Prostate gland (tissue), 2 donors: ENCODE results near the gene CBFA2T3. TPM values are rescaled to one million over a fixed set of nuclear protein-coding genes. Genes with fewer than 3 reads are reported as not detected.

Source experiments
- DNase-seq: peaks from one replicate; pipeline ENCODE4 v3.0.0-alpha.2; 2019; ENCODE audit warnings: low spot score
- H3K27ac ChIP-seq, 2 donors: fragments of 200-600 bp; sonication (generic); 2 replicates each; pipeline ENCODE4 v1.5.1; 2017 to 2019
- H3K27me3 ChIP-seq: fragments of 200-600 bp; sonication (generic); replicated peaks from 2 replicates; pipeline ENCODE4 v1.5.1; 2019; ENCODE audit not compliant: insufficient read depth
- H3K36me3 ChIP-seq, 2 donors: fragments of 200-600 bp; sonication (generic); 1 replicate in 1 of 2; 2 replicates in 1 of 2; pipeline versions ENCODE4 v1.5.1 to v1.8.1; 2017 to 2019
- H3K4me1 ChIP-seq: fragments of 200-600 bp; sonication (generic); replicated peaks from 2 replicates; pipeline ENCODE4 v1.5.1; 2019
- H3K4me3 ChIP-seq, 2 donors: fragments of 200-600 bp; sonication (generic); 2 replicates each; pipeline ENCODE4 v1.5.1; 2017 to 2019
- H3K9me3 ChIP-seq: fragments of 200-600 bp; sonication (generic); 2 replicates; pipeline ENCODE4 v1.5.1; 2017
- POLR2A ChIP-seq: fragments of 450-650 bp; IDR thresholded peaks from one replicate; pipeline ENCODE4 v1.6.1; 2016; ENCODE audit warnings: antibody characterized with exemption, mild to moderate bottlenecking
- POLR2AphosphoS5 ChIP-seq: sonication (generic); formaldehyde crosslinking; IDR thresholded peaks from one replicate; pipeline ENCODE4 v1.6.1; 2017; ENCODE audit warnings: antibody characterized with exemption
- WGBS: methylation state at CpG from one replicate; pipeline ENCODE4 v1.1.5; 2018; 5-methylcytosine and 5-hydroxymethylcytosine counted together
- intact Hi-C: fragments of 100-400 bp; cut with DNase I; formaldehyde crosslinking; loops from one replicate; pipeline ENCODE4 v1.14.2; 2022
- total RNA-seq, 2 donors: library from RNA; depleted of rRNA; stranded (reverse); fragments of >200 nt; gene quantifications; one replicate each; pipeline ENCODE4 v1.1.0, GENCODE V29; 2016
- TF ChIP-seq, protein P1 (sequence below), 4 experiments: fragments of 200-600 bp in 2 of 4; fragments of 450-650 bp in 2 of 4; sonication (generic) in 2 of 4; IDR thresholded peaks; 1 replicate in 3 of 4; 2 replicates in 1 of 4; pipeline ENCODE4 v1.5.1; 2016 to 2019; ENCODE audit warnings: antibody characterized with exemption in 4 of 4, mild to moderate bottlenecking in 2 of 4, moderate library complexity in 2 of 4

CBFA2T3 gene
- total RNA-seq, 2 donors from 2014 or later, result 4.5 to 8.7 TPM

- Histone ChIP-seq H3K27me3 (no peaks in the 10 kb centered on the region), H3K4me3 (no peak overlapping the region), H3K4me1 (no peaks in the 10 kb centered on the region), H3K9me3 (no peaks in the 10 kb centered on the region), H3K36me3 (no peaks in the 10 kb centered on the region), H3K27ac (no peak overlapping the region)
- TF ChIP-seq, protein P1, sequence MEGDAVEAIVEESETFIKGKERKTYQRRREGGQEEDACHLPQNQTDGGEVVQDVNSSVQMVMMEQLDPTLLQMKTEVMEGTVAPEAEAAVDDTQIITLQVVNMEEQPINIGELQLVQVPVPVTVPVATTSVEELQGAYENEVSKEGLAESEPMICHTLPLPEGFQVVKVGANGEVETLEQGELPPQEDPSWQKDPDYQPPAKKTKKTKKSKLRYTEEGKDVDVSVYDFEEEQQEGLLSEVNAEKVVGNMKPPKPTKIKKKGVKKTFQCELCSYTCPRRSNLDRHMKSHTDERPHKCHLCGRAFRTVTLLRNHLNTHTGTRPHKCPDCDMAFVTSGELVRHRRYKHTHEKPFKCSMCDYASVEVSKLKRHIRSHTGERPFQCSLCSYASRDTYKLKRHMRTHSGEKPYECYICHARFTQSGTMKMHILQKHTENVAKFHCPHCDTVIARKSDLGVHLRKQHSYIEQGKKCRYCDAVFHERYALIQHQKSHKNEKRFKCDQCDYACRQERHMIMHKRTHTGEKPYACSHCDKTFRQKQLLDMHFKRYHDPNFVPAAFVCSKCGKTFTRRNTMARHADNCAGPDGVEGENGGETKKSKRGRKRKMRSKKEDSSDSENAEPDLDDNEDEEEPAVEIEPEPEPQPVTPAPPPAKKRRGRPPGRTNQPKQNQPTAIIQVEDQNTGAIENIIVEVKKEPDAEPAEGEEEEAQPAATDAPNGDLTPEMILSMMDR (IDR thresholded peaks at IDR 0.05), result no peak
- TF ChIP-seq POLR2AphosphoS5, result no peak
- TF ChIP-seq POLR2A, result no peak
- DNase-seq, result no peak
- intact Hi-C loops, result no loop called here
- WGBS, result 52% methylated on average over 36 of the region's 37 CpGs
These were observed 106.2 kb downstream of the CBFA2T3 start for GRCh38 chr16:88870608-88871348.

DNA sequence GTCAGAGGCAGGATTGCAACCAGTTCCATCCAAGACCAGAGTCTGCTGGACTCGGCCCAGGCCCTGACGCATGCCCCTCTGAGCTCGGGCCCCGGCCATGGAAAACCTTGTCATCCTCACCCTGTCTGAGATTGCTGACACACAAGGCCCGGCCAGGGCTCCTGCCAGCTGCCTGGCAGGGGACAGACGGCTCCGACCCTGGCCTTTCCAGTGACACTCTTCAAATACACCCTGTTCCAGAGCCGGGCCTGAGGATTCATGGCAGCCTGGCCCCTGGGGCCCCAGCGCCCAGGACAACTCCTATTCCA, 107.4 kb downstream of the CBFA2T3 start:
- no peak overlapping the region for H3K27ac ChIP-seq
- no peaks in the 10 kb centered on the region for H3K4me1 ChIP-seq
- intact Hi-C loops, result no loop called here
- no peaks in the 10 kb centered on the region for H3K27me3 ChIP-seq
- H3K4me3 ChIP-seq, result no peak overlapping the region
- TF ChIP-seq, protein P1 (IDR thresholded peaks at IDR 0.05), result no peak
- no peak for TF ChIP-seq POLR2AphosphoS5
- TF ChIP-seq POLR2A, result no peak
- 87% methylated on average over 9 of the region's 9 CpGs for WGBS
- no peaks in the 10 kb centered on the region for H3K36me3 ChIP-seq
- H3K9me3 ChIP-seq, result no peaks in the 10 kb centered on the region
- DNase-seq, result no peak

DNA sequence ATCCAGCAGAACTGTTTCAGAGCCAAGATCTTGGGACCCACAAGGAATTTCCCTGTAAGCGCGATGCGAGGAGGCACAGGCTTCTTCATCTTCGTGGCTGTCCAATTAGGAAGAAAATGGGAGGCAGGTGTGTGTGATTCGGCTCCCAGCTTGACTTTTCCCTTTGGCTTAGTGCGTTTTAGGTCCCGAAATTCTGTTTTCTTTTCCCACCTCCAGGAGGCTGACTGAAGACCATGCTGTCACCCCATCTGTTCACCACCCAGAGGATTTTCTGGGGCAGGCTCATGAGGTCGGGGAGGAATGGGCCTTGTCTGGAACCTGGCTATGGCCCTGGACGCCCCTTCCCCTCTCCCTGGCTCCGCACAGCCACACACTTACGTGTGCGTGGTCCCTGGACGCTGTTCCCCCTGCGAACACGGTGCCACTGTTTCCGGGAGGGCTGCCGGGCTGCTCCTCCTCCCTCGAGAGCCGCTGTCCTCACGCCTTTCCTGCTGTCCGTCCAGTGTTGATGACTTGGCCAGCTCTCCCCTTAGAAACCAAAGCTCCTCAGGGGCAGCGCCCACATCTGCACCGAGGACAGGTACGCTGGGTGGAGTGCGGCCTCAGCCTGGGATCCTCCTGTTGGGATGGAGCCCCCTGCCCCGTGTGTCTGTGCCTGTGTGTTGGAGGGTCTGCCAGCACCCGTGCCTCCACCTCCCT, 107.9 kb downstream of the CBFA2T3 start:
- 88% methylated on average over 27 of the region's 27 CpGs for WGBS
- Histone ChIP-seq H3K4me1 (no peaks in the 10 kb centered on the region), H3K36me3 (no peaks in the 10 kb centered on the region), H3K9me3 (no peaks in the 10 kb centered on the region), H3K27me3 (no peaks in the 10 kb centered on the region), H3K4me3 (no peak overlapping the region), H3K27ac (no peak overlapping the region)
- DNase-seq, result no peak
- no peak for TF ChIP-seq POLR2A
- TF ChIP-seq, protein P1 (IDR thresholded peaks at IDR 0.05), result no peak
- no peak for TF ChIP-seq POLR2AphosphoS5
- intact Hi-C loops, result no loop called here

DNA sequence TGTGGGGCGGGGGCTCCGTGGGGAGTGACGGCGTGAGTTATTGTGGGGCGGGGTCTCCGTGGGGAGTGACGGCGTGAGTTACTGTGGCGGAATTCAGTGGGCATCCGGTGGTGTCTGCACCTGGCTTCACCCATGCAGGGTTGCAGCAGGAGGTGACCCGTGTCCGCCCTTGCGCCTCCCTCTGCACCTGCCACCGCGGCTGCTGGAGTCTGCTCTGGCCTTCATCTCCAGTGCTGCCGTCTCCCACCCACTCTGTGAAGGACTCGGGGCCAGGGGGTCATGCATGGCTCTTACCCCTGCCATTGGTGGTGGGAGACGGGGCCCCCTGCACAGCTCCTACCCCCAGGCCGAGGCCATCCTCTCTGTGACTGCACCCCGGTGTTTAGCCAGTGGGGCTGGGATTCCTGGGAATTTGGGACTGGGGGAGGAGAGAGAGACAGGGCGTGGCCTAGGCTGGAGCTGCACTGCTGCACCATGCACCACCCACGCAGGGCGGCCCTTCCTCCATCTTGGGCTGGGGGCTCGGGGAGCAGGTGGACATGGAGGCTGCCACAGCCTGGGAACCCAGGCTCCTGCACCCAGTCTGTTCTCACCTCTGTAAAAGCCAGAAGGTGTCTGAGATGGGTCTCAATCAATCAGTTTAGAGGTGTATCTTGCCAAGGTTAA, 109.3 kb downstream of the CBFA2T3 start:
- Histone ChIP-seq H3K27ac (no peak overlapping the region), H3K4me1 (no peaks in the 10 kb centered on the region), H3K4me3 (no peak overlapping the region), H3K36me3 (no peaks in the 10 kb centered on the region), H3K9me3 (no peaks in the 10 kb centered on the region), H3K27me3 (no peaks in the 10 kb centered on the region)
- DNase-seq, result no peak
- WGBS, result 87% methylated on average over 24 of the region's 24 CpGs
- intact Hi-C loops, result no loop called here
- TF ChIP-seq POLR2A (no peak), POLR2AphosphoS5 (no peak)
- TF ChIP-seq, protein P1 (IDR thresholded peaks at IDR 0.05), result no peak
